Tracheal epithelial cell (primary cell): Measurements from ENCODE around the gene DGKD. TPM values are rescaled to one million over a fixed set of nuclear protein-coding genes. Genes with fewer than 3 reads are reported as not detected.

Source experiments
- total RNA-seq: library from RNA; depleted of rRNA; stranded (reverse); fragments of >200 nt; gene quantifications from 2 replicates; pipeline ENCODE4 v1.2.1, GENCODE V29; 2014

Gene DGKD, protein sequence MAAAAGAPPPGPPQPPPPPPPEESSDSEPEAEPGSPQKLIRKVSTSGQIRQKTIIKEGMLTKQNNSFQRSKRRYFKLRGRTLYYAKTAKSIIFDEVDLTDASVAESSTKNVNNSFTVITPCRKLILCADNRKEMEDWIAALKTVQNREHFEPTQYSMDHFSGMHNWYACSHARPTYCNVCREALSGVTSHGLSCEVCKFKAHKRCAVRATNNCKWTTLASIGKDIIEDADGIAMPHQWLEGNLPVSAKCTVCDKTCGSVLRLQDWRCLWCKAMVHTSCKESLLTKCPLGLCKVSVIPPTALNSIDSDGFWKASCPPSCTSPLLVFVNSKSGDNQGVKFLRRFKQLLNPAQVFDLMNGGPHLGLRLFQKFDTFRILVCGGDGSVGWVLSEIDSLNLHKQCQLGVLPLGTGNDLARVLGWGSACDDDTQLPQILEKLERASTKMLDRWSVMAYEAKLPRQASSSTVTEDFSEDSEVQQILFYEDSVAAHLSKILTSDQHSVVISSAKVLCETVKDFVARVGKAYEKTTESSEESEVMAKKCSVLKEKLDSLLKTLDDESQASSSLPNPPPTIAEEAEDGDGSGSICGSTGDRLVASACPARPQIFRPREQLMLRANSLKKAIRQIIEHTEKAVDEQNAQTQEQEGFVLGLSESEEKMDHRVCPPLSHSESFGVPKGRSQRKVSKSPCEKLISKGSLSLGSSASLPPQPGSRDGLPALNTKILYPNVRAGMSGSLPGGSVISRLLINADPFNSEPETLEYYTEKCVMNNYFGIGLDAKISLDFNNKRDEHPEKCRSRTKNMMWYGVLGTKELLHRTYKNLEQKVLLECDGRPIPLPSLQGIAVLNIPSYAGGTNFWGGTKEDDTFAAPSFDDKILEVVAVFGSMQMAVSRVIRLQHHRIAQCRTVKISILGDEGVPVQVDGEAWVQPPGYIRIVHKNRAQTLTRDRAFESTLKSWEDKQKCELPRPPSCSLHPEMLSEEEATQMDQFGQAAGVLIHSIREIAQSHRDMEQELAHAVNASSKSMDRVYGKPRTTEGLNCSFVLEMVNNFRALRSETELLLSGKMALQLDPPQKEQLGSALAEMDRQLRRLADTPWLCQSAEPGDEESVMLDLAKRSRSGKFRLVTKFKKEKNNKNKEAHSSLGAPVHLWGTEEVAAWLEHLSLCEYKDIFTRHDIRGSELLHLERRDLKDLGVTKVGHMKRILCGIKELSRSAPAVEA
- 5.8 and 6.8 TPM in 2 replicates for total RNA-seq

DNA sequence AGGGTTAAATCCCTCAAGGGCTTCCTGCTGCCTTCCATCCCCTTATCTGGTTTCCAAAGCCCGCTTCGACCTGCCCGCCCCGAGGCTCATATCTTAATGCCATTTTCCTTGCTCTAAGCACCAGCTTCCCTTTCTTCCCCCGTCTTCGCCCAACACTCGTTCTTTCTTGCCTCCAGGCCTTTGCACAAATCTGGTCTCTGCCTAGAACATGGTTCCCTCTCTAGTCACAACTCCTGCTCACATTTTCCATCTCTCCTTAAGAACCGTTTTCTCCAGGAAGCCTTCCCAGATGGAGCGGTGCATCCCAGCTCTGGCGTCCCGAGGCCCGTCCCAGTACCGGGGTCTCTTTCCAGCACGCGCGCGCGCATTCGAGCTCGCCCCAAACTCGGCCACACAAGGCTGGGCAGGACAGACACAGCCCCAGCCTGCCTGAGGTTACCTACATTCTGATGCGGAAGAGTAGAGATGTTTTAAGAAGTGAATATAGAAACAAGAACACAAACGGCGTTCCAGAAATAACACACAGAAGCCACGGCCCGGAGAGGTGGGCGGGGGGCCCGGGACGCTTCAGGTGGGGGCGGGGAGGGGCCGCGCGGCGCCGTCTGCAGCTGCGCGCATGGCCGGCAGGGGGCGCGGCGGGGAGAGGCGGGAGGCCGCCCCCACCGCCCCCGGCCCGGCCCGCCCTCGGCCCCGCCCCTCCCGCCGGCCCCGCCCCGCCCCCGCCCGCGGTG, at the start of gene DGKD:
TSS of gene DGKD (plus strand) at position 726 of the 731 bp plus-strand sequence. CDS start 25 bp downstream, outside the sequence.

DNA sequence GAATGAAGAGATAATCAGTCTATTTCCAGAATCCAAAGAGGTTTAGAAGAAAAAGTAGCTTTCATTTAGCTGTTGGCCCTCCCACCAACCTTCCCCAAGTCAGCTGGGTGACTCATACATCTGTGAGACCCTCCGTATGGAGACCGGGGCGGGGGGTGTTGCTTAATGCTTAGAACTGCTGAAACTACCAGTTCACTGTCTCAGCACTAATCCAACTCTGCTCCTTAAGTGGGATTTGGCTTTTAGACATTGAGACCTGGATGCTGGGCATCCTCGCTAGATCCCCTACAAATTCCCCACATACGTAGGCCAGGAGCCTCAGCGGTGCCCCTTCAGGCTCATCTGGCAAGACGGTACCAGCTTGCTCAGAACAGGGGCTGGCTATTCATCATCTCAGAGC, 46.7 kb upstream of the DGKD start, which contains the start of gene SAG:
TSS of gene SAG (plus strand) at position 252 of the 400 bp plus-strand sequence. CDS start 1,374 bp downstream, outside the sequence.

Other genes with a start within 250 kb of the DGKD start
- gene ATG16L1, start 102.8 kb upstream of the DGKD start, total RNA-seq, result 30.3 and 55.7 TPM in 2 replicates
- gene SAG, start 46.7 kb upstream of the DGKD start, total RNA-seq, result under 0.01 TPM in 1 of 2 replicates, not detected in the other
- gene USP40, start 212.3 kb downstream of the DGKD start, total RNA-seq, result 17.6 and 23.9 TPM in 2 replicates